Measurements from ENCODE around the gene TOMM40L. TPM values are rescaled to one million over a fixed set of nuclear protein-coding genes. Genes with fewer than 3 reads are reported as not detected.

The TOMM40L gene
- total and polyA plus RNA-seq, 2 experiments from 2014 or later = 11.4 to 14.5 TPM

- no peak for DNase-seq (ENCODE audit: low spot score)
- Histone ChIP-seq H3K27me3 (no peaks in the 10 kb centered on the region), H3K79me2 (no peaks in the 10 kb centered on the region), H3K4me3 (no peak overlapping the region), H3K9me3 (ENCODE audit: low read depth) (no peaks in the 10 kb centered on the region), H3K27ac (no peak overlapping the region), H3K4me2 (no peak overlapping the region), H4K20me1 (ENCODE audit: insufficient read depth, poor library complexity, severe bottlenecking) (no peaks in the 10 kb centered on the region), H3K36me3 (replicated peaks; ENCODE audit: insufficient read depth, low read depth) (no peaks in the 10 kb centered on the region), H3K9me2 (replicated peaks; ENCODE audit: insufficient read depth) (no peaks in the 10 kb centered on the region), H3K4me1 (ENCODE audit: insufficient read depth) (peaks cover 21% of the 10 kb centered on the region), H2AFZ (no peak overlapping the region)
- TF ChIP-seq CTCF (IDR thresholded peaks at IDR 0.05; ENCODE audit: poor library complexity) (no peak), EZH2 (IDR thresholded peaks at IDR 0.05; ENCODE audit: borderline replicate concordance) (no peak), EZH2phosphoT487 (IDR thresholded peaks at IDR 0.05; ENCODE audit: low read depth, severe bottlenecking, unreplicated experiment) (no peak)
- WGBS (ENCODE audit: low lambda C conversion rate, missing lambda C conversion rate) = 90% methylated on average over 4 of the region's 4 CpGs
These were observed 30.7 kb upstream of the TOMM40L start for GRCh38 chr1:161195171-161195570.

GRCh38 chr1:161196111-161196510 is 29.7 kb upstream of the TOMM40L start:
- Histone ChIP-seq H3K27ac (peak overlapping the region; percentile 96), H3K79me2 (no peaks in the 10 kb centered on the region), H3K9me3 (ENCODE audit: low read depth) (no peaks in the 10 kb centered on the region), H3K4me3 (no peak overlapping the region), H3K4me2 (peak overlapping the region; percentile 76), H3K9me2 (replicated peaks; ENCODE audit: insufficient read depth) (no peaks in the 10 kb centered on the region), H3K27me3 (no peaks in the 10 kb centered on the region), H3K4me1 (ENCODE audit: insufficient read depth) (peaks cover 28% of the 10 kb centered on the region), H4K20me1 (ENCODE audit: insufficient read depth, poor library complexity, severe bottlenecking) (no peaks in the 10 kb centered on the region), H3K36me3 (replicated peaks; ENCODE audit: insufficient read depth, low read depth) (no peaks in the 10 kb centered on the region), H2AFZ (no peak overlapping the region)
- no peak for DNase-seq (ENCODE audit: low spot score)
- TF ChIP-seq EZH2phosphoT487 (IDR thresholded peaks at IDR 0.05; ENCODE audit: low read depth, severe bottlenecking, unreplicated experiment) = no peak
- TF ChIP-seq EZH2 (IDR thresholded peaks at IDR 0.05; ENCODE audit: borderline replicate concordance) = no peak
- TF ChIP-seq CTCF (IDR thresholded peaks at IDR 0.05; ENCODE audit: poor library complexity) = no peak
- 95% methylated on average over 7 of the region's 7 CpGs for WGBS (ENCODE audit: low lambda C conversion rate, missing lambda C conversion rate)

GRCh38 chr1:161196521-161197451 is 29.1 kb upstream of the TOMM40L start:
- H2AFZ ChIP-seq = peak overlapping the region; percentile 25
- no peaks in the 10 kb centered on the region for H3K36me3 ChIP-seq (replicated peaks; ENCODE audit: insufficient read depth, low read depth)
- H3K9me2 ChIP-seq (replicated peaks; ENCODE audit: insufficient read depth) = no peaks in the 10 kb centered on the region
- H3K27me3 ChIP-seq = no peaks in the 10 kb centered on the region
- H3K4me2 ChIP-seq = peak overlapping the region; percentile 76
- H3K79me2 ChIP-seq = no peaks in the 10 kb centered on the region
- WGBS (ENCODE audit: low lambda C conversion rate, missing lambda C conversion rate) = 66% methylated on average over 27 of the region's 27 CpGs
- peak overlapping the region; percentile 96 for H3K27ac ChIP-seq
- no peak for TF ChIP-seq CTCF (IDR thresholded peaks at IDR 0.05; ENCODE audit: poor library complexity)
- no peak for TF ChIP-seq EZH2phosphoT487 (IDR thresholded peaks at IDR 0.05; ENCODE audit: low read depth, severe bottlenecking, unreplicated experiment)
- no peak for TF ChIP-seq EZH2 (IDR thresholded peaks at IDR 0.05; ENCODE audit: borderline replicate concordance)
- no peak overlapping the region for H3K4me3 ChIP-seq
- peak; percentile 73 for DNase-seq (ENCODE audit: low spot score)
- no peaks in the 10 kb centered on the region for H3K9me3 ChIP-seq (ENCODE audit: low read depth)
- no peaks in the 10 kb centered on the region for H4K20me1 ChIP-seq (ENCODE audit: insufficient read depth, poor library complexity, severe bottlenecking)
- H3K4me1 ChIP-seq (ENCODE audit: insufficient read depth) = peaks cover 35% of the 10 kb centered on the region

Measured in hepatocyte (in vitro differentiated cells).